ENCODE measurements around the gene STRN.
"Not testable (repeated sequence)": the region's sequence is repeated elsewhere in the genome, so short reads cannot be mapped to it uniquely, and the experiment has no call there.

- TF ChIP-seq, protein P1, sequence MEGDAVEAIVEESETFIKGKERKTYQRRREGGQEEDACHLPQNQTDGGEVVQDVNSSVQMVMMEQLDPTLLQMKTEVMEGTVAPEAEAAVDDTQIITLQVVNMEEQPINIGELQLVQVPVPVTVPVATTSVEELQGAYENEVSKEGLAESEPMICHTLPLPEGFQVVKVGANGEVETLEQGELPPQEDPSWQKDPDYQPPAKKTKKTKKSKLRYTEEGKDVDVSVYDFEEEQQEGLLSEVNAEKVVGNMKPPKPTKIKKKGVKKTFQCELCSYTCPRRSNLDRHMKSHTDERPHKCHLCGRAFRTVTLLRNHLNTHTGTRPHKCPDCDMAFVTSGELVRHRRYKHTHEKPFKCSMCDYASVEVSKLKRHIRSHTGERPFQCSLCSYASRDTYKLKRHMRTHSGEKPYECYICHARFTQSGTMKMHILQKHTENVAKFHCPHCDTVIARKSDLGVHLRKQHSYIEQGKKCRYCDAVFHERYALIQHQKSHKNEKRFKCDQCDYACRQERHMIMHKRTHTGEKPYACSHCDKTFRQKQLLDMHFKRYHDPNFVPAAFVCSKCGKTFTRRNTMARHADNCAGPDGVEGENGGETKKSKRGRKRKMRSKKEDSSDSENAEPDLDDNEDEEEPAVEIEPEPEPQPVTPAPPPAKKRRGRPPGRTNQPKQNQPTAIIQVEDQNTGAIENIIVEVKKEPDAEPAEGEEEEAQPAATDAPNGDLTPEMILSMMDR (IDR thresholded peaks at IDR 0.05; ENCODE audit: low read length), result not testable (repeated sequence)
- TF ChIP-seq EZH2 (IDR thresholded peaks at IDR 0.05; ENCODE audit: borderline replicate concordance, low read length), result not testable (repeated sequence)
Observed at GRCh38 chr2:36936526-36936925, 29.8 kb downstream of the STRN start.
